Posterior cingulate gyrus (tissue), 11 donors: ENCODE measurements around the gene LY6G6D.

Experiments
- DNase-seq, 10 donors: peaks; one replicate each; pipeline versions ENCODE4 v3.0.0 to v3.0.0-alpha.2; 2020 to 2021; ENCODE audit warnings: mixed read lengths in 3 of 10
- intact Hi-C: fragments of 100-400 bp; cut with DNase I; formaldehyde crosslinking; loops from one replicate; pipeline ENCODE4 v1.15.1; 2023

The LY6G6D gene

GRCh38 chr6:31713991-31714684, 1.0 kb upstream of the LY6G6D start:
- intact Hi-C loops = no loop called here
- no peak for DNase-seq

- intact Hi-C loops = no loop called here
- peak in 1 of 10 donors; percentile 55 for DNase-seq
These were observed 2.5 kb downstream of the LY6G6D start for GRCh38 chr6:31717499-31718222.

DNA sequence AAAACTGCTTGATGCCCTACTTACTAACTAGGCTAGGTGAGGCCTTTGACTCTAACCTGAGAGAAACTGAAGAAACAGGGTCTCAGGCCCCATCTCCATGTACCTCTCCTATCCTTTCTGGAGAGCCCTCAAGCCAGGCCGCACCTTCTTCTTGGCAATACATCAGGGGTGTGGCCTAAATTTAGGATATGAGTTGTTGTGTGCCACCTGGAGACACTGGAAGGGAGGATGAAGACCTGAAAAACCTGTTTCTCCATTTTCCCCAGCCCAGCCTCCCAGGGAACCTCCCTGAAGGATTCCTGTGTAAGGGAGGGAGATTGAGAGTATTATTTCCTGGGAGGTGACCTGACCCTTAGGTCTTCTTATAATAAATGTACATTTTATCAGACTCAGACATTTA, 3.1 kb downstream of the LY6G6D start:
- intact Hi-C loops = no loop called here
- peak in 1 of 10 donors; percentile 8 for DNase-seq

DNA sequence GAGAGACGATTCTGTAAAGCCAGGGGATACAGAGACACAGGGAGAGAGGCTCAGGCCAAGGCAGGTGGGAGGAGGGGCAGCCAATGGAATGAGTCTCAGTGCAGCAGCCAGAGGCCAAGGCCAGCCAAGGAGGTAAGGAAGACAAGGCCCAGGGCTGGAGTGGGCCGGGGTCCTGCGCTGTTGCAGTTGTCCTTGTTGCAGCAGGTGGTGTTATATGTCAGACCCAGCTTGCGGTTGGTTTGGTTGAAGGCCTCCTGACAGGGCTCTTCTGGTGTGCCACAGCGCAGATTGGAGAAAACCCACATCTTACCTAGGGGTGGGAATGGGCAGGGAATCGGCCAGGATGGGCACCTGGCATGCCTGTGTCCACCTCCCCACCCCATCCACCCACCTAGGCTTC, 3.9 kb downstream of the LY6G6D start:
- intact Hi-C loops = no loop called here
- peak in 1 of 10 donors; percentile 58 for DNase-seq

GRCh38 chr6:31720196-31720770, 5.1 kb downstream of the LY6G6D start:
- intact Hi-C loops = no loop called here
- peak in 1 of 10 donors; percentile 34 for DNase-seq

GRCh38 chr6:31721351-31722020, 6.3 kb downstream of the LY6G6D start, which contains the start of gene LY6G6C:
TSS of gene LY6G6C (minus strand) at chr6:31721746. CDS start at chr6:31721679, 67 bp downstream.
- intact Hi-C loops = no loop called here
- DNase-seq = peak in 1 of 10 donors; percentile 56

DNA sequence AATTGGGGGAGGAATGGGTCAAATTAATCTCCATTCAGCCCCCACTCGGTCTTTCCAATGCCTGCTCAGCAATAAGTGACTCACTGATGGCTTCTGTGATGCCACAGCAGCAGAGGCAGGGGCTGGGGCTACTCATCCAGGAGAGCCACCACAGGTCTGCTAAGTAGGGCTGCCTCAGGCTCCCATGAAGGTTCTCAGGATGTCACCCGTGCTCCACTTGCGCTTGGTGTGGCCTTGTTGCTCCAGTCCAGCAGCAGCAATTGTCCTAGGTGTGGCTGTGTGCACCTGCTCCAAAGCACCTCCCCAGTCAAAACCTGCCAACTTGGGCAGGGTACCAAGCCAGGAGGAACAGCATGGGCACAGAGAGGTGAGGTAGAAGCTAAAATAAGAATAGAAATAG, 7.0 kb downstream of the LY6G6D start:
- DNase-seq = peak in 1 of 10 donors; percentile 55
- intact Hi-C loops = no loop called here

DNA sequence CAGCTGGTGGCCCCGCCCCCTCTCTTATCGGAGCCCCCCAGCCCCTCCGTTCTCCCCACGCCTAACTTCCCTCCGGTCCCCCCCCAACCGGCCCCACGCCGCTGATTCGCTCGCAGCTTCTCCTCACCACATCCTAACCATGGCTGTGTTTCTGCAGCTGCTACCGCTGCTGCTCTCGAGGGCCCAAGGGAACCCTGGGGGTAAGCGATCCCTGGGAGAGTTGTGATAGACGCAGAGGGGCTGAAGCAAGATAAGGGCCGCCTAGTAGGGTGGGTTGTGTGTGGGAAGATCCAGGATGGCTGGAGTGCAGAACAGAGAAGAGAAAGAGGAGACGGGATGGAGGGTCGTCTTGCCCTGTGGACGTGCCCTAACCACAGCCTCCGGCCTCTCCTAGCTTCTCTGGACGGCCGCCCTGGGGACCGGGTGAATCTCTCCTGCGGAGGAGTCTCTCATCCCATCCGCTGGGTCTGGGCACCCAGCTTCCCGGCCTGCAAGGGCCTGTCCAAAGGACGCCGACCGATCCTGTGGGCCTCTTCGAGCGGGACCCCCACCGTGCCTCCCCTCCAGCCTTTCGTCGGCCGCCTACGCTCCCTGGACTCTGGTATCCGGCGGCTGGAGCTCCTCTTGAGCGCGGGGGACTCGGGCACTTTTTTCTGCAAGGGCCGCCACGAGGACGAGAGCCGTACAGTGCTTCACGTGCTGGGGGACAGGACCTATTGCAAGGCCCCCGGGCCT, 8.3 kb downstream of the LY6G6D start, which contains the start of gene MPIG6B:
Gene MPIG6B (plus strand): TSS at position 129 of the 735 bp plus-strand sequence. CDS start 11 bp downstream, at position 140.
- DNase-seq = peak in 1 of 10 donors; percentile 82
- intact Hi-C loops = no loop called here

DNA sequence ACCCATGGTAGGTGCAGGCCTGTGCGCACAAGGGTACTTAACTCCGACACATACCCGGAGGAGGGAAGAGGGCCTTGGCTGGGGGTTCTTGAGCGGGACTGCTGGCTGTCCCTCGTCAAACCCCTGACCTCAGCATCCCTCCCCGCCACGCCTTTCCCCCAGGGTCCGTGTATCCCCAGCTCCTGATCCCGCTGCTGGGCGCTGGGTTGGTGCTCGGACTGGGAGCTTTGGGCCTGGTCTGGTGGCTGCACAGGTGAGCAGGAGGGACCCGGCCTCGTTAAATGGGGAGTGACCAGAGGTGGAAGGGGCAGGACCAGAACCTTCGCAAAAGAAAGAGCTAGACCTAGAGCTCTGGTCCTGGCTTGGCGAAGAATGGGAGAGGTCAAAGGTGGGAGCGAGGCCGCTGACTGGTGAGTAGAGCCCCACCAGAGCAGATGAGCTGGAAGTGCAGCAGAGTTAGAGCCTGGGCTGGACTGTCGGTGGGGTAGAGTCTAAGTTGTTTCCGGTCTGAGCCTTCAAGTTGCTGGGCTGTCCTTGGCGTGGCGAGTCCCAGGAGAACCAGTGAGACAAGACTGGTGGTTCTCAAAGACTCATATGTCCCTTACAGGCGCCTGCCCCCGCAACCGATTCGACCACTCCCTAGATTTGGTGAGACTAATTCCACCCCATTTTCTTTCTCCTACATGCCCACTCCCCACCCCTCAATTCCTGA, 9.0 kb downstream of the LY6G6D start:
- intact Hi-C loops = no loop called here
- DNase-seq = peak in 1 of 10 donors; percentile 85

GRCh38 chr6:31725502-31726350, 10.6 kb downstream of the LY6G6D start:
- peak in 1 of 10 donors; percentile 52 for DNase-seq
- intact Hi-C loops = loop anchor here (5.0 kb wide), 1 partner anchor 107 kb away; no protein-coding TSS in a partner anchor

DNA sequence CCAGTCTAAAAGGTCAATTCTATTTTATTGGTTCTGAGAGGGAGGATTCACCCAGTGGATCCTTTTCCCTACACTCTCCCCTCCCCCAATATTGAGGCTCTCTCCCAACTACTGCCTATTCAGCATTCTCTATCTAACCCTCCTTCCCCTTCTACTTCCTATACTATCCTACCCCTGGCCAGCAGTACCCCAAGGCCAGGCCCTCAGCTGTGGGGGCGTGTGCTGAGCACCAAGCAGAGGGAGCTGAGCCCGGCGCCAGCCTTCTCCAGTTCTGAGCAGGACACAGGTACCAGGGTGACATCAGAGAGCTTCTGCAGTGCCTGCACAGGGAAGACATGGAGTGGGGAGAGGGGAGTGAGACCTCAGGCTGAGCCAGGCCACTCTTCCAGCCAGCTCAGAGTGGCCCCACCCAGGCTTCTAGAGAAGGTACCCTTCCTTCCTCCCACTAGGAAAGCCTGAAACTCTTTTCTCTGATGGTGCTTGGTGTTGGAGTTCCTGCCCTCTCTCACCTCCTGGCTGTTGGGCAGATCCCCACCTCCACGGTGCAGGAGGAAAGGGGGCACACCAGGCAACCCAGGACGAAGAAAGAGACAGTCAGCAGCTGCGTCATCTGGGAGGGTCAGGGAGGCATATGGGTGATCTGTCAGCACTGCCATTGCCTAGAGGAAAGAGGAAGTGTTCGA, 12.0 kb downstream of the LY6G6D start:
- intact Hi-C loops = loop anchor here (5.0 kb wide), 1 partner anchor 105 kb away; no protein-coding TSS in a partner anchor
- DNase-seq = peak in 1 of 10 donors; percentile 69

- intact Hi-C loops = loop anchor here (5.0 kb wide), 1 partner anchor 104 kb away; no protein-coding TSS in a partner anchor
- DNase-seq = peak in 1 of 10 donors; percentile 81
These were observed 12.8 kb downstream of the LY6G6D start for GRCh38 chr6:31727717-31728671.

DNA sequence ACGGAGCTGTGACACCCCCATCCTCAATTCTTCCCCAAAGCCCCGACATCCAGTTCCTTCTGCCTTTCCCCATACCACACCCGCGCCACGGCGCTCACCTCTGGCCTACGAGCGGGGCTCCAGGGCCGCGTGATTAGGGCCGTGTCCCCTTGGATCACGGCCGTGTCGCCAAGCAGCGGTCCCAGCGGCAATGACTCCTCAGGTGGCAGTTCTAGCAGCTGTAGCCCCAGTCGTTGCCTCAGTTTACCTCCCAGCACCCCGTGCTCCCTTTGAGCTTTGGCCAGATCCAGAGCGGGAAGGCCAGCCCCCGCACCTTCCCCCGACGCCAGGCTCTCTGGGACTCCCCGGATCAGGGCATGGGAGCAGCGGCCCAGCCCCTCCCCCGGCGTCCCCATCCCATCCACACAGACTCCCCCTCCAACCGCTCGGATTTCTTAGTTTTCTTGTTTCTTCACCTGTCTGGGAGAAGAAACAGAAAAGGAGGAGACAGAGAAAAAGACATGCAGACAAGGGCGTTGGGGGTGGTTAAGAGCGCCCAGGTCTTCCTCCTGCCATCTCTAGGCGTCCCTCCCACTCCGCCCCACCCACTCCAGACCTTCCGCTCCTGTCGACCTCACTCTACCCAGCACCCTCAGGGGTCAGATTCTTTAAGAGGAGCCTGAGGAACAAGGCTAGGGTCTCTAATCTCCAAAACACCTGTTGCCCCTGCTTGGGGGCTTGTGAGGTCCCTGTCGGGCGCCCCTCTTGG, 13.8 kb downstream of the LY6G6D start, which contains the start of gene DDAH2:
Gene DDAH2 (minus strand): TSS at position 533 of the 748 bp plus-strand sequence. CDS start 138 bp downstream, at position 395.
- peak in 2 of 10 donors; percentile 72 to 75 for DNase-seq
- intact Hi-C loops = loop anchor here (5.0 kb wide), 1 partner anchor 103 kb away; no protein-coding TSS in a partner anchor

DNA sequence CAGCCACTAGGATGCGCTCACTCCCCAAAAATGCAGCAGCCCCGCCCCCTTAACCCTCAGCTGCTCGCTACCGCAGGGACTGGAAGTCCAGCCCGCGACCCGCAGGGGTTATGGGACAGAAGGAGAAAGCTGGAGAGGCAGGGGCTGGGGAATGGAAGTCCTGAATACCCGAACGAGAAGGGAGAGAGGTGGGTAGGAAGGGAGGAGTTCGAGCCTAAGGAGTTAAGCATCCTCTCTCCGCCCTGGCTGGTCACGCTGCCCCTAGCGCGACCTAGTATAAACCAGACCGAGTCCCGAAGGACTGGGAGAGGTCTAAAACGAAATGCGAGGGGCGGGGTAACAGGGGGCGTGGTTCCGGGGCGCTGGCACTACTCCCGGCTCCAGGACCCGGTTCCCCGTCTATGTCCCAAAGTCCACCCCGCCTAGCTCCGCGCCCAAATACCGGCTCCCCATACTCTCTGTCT, 14.4 kb downstream of the LY6G6D start:
- peak; percentile 44 to 96 (median 74) for DNase-seq
- intact Hi-C loops = loop anchor here (5.0 kb wide), 1 partner anchor 103 kb away; no protein-coding TSS in a partner anchor

GRCh38 chr6:31729979-31730630, 15.0 kb downstream of the LY6G6D start:
- intact Hi-C loops = loop anchor here (5.0 to 10.0 kb wide), 2 partner anchors 65 to 102 kb away; partner anchors contain the start of gene VARS1
- DNase-seq = peak; percentile 43 to 94 (median 60)
